CD4-positive, alpha-beta T cell treated with Interferon gamma for 1 hour (primary cell): ENCODE results near the gene HBG1.
"Not testable (repeated sequence)": the region's sequence is repeated elsewhere in the genome, so short reads cannot be mapped to it uniquely, and the experiment has no call there.

ENCODE experiments used
- DNase-seq: peaks from one replicate; pipeline ENCODE4 v3.0.0-alpha.2; 2020

HBG1 gene

DNA sequence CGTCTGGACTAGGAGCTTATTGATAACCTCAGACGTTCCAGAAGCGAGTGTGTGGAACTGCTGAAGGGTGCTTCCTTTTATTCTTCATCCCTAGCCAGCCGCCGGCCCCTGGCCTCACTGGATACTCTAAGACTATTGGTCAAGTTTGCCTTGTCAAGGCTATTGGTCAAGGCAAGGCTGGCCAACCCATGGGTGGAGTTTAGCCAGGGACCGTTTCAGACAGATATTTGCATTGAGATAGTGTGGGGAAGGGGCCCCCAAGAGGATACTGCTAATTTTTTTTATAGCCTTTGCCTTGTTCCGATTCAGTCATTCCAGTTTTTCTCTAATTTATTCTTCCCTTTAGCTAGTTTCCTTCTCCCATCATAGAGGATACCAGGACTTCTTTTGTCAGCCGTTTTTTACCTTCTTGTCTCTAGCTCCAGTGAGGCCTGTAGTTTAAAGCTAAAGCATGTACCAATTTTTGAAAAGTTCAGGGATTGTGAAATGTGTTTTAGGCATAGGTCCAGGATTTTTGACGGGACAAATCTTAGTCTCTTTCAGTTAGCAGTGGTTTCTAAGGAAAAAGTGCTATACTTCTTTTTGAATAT lies at the start of gene HBG1:
HBG1 (minus strand) TSS at position 51 of the 590 bp plus-strand sequence. CDS start 53 bp downstream, outside the sequence.
- not testable (repeated sequence) for DNase-seq

DNA sequence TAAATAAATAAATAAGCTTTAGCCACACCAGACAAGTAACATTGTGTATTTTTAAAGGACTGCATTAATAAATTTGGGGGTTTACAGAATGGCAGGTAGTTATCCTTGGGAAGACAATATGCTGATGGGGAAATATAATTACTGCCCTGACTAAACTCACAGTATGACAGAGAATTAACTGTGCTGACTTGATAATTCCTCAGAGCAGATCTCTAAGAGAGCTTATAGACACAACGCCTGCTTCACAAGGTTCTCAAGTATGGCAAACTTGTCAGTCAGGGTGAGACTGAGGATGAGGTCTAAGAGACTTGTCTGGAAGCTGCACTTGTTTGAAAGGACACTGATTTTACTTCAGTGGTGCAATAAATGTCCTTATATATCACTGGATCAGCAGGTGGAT lies 48.8 kb upstream of the HBG1 start:
- DNase-seq: no peak

DNA sequence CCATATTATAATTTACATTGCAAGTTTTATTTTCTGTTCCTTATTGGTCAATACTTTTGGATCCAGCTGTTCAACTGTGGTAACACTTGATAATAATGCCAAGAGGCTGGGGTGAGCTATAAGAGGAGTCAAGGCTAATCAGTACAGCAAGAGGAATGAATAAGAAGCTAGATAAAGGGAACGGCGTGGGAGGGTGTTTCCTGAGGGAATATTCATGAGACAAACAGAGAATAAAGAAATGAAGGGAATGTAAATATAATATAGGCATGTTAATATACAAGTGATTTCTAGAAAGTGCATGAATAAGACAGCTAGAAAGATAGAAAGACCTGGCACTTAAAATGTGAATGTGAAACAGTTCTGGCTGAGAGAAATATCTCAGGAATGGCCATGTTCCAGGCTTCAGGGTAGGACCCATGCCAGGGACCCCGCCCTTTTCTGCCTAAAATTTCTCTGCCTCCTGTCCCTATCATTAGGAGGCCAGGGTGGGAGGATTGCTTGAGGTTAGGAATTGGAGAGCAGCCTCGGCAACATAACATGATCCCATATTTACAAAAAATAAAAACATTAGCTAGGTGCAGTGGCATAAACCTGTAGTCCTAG lies 48.2 kb upstream of the HBG1 start:
- no peak for DNase-seq

DNA sequence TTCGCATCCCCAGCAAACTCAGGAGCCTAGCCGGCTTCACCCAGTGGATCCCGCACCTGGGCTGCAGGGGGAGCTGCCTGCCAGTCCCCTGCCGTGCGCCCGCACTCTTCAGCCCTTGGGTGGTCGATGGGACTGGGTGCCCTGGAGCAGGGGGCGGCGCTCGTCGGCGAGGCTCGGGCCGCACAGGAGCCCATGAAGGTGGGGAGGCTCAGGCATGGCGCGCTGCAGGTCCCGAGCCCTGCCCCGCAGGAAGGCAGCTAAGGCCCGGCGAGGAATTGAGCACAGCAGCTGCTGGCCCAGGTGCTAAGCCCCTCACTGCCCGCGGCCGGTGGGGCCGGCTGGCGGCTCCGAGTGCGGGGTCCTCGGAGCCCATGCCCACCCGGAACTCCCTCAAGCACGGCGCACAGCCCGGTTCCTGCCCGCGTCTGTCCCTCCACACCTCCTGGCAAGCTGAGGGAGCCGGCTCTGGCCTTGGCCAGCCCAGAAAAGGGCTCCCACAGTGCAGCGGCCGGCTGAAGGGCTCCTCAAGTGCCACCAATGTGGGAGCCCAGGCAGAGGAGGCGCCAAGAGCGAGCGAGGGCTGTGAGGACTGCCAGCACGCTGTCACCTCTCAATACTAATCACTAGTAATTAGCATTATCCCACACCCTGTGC lies 44.8 kb upstream of the HBG1 start:
- DNase-seq: not testable (repeated sequence)

DNA sequence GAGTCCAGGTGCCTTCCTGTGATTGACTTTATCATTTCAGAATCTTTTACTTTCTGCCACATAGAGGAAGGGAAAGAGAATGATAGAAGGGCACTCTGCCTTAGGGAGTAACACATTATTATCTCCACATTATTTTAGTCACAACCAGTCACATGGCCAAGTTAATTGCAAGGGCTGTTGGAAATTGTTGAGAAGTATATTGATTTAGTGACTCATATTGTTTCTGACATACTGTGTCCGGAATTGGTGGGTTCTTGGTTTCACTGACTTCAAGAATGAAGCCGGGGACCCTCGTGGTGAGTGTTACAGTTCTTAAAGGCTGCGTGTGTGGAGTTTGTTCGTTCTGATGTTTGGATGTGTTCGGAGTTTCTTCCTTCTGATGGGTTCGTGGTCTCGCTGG lies 43.4 kb upstream of the HBG1 start:
- no peak for DNase-seq

DNA sequence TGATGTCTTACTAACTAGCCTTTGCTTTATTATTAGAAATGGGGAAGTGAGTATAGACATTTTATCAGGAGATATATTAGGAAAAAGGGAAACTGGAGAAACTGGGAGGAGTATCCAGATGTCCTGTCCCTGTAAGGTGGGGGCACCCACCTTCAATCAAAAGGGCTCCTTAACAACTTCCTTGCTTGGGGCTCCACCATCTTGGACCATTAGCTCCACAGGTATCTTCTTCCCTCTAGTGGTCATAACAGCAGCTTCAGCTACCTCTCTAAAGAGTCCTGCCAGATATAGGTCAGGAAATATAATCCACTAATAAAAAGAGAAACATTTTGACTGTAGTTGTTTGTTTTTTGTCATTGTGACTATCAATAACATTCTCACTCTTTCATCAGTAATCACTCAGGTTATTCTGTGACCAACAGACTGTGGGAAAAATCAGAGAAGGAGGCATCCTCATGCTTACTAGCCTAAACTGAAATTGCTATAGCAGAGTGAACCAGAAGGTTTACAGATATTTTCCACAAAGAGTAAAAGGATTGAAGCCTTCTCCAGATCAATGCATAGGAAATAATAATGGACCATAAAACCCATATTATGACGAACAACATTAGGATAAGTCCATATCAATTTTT lies 41.7 kb upstream of the HBG1 start:
- DNase-seq: no peak

DNA sequence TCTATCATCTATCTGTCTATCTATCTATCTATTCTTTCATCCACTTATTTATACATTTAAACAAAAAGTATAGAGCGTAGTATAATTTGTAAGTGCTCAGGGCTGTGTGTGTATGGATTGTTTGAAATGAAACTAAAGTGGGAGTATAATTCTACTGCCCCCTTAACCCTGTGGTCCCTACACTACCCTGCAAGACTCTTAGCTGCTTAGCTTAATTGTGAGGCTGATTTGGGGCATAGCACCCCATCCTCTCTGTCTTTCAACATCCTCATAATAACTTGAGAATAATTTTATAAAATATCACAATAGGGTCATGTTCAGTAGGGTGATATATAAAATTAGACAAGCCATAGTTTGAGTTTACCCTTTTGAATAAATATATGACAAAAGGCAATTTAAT lies 40.4 kb upstream of the HBG1 start:
- no peak for DNase-seq

DNA sequence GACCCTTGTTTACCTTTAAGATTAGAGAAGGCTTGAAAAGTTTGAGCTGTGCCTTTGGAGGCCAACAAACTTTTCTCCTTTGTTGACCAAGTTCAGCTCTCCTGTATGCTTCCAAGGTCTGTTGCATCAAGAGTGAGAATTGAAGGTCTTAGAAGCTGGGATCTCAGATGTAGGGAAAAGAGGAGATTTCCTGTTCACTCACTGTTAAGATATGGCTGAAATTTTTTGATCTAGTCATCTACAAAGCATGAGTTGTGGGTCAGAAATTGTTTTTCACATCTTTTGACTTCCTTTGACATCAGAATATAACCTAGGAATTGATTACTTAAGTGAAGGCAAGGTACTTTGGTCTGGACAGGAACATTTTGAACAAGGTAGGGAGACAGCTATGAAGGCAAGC lies 40.0 kb upstream of the HBG1 start:
- DNase-seq: no peak

DNA sequence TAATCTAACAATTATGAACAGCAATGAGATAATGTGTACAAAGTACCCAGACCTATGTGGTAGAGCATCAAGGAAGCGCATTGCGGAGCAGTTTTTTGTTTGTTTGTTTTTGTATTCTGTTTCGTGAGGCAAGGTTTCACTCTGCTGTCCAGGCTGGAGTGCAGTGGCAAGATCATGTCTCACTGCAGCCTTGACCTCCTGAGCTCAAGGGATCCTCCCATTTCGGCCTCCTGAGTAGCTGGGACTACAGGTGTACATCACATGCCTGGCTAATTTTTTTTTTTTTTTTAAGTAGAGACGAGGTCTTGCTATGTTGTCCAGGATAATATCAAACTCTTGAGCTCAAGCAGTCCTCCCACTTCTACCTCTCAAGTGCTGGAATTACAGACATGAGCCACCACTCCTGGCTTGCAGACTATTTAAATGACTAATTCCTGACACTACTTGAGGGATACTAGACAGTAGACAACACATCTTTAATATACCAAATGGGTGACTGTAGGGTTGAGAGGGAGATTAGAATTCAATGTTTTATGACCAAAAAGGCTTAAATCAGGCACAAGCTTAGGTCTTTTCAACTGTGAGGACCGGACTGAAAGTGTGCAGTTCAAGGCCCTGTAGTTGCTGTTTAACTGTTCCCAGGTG lies 39.4 kb upstream of the HBG1 start:
- DNase-seq: no peak

DNA sequence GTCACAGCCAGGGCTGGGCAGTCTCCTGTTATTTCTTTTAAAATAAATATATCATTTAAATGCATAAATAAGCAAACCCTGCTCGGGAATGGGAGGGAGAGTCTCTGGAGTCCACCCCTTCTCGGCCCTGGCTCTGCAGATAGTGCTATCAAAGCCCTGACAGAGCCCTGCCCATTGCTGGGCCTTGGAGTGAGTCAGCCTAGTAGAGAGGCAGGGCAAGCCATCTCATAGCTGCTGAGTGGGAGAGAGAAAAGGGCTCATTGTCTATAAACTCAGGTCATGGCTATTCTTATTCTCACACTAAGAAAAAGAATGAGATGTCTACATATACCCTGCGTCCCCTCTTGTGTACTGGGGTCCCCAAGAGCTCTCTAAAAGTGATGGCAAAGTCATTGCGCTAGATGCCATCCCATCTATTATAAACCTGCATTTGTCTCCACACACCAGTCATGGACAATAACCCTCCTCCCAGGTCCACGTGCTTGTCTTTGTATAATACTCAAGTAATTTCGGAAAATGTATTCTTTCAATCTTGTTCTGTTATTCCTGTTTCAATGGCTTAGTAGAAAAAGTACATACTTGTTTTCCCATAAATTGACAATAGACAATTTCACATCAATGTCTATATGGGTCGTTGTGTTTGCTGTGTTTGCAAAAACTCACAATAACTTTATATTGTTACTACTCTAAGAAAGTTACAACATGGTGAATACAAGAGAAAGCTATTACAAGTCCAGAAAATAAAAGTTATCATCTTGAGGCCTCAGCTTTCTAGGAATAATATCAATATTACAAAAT lies 38.6 kb upstream of the HBG1 start:
- DNase-seq: no peak

DNA sequence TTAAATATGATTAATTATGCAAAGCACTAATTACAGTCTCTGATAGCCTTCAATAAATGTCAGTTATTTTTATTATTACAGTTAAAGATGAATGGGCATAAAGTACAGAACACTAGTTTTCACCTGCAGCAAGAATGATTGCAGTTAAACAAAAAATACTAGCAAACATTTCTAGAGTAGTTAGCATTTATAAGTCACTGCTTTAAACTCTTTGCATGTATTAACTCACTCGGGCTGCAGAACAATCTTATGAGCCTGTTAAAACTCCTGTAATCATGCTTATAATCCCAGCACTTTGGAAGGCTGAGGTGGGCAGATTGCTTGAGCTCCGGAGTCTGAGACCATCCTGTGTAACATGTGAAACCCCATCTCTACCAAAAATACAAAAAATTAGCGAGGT lies 37.2 kb upstream of the HBG1 start:
- no peak for DNase-seq

DNA sequence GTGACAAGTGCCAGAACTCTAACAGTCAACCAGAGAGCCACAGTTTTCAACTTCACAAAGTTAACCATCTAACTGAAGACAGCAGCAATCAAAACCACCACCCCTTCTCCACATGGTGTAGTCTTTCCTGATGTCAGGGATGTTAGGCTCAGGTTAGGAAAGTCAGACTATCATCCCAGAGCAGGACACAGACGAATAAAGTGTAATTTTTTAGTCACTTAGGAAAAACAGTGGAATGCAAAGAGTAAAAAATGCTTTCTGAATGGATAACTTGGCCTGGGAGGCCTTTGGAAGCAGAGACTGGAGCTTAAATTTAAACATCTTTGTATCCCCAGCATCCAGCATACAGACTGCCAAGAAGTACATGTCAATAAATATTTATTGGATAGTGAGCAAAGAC lies 36.7 kb upstream of the HBG1 start:
- no peak for DNase-seq

DNA sequence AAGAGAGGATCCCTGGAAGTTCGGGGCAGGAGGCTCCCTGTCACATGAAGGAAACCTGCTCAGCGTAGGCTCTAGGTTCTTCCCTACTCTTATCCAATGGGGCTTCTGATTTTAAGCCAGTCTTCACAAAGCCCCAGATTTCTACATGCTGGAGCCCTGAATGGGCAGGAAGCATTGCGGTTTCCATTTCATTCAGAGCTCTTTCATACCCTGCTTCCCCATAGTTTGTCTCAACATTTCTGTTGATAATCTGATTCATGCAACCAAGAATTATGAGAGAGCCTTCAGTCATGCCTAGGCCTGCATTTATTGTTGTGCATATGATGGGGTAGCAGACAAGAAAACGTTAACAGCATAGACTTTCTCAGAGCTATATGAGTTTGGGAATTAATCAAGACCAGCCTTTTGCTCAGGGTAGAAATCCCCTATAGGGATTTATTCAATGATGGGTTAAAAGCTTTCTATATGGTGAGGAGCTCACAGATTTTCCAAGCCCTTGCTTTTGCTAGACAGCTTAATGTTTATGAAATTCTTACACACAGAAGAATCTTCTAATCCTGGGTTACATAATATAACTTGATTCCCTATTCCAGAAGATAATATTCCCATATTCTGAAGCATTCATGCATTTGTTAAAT lies 36.2 kb upstream of the HBG1 start:
- DNase-seq: no peak

DNA sequence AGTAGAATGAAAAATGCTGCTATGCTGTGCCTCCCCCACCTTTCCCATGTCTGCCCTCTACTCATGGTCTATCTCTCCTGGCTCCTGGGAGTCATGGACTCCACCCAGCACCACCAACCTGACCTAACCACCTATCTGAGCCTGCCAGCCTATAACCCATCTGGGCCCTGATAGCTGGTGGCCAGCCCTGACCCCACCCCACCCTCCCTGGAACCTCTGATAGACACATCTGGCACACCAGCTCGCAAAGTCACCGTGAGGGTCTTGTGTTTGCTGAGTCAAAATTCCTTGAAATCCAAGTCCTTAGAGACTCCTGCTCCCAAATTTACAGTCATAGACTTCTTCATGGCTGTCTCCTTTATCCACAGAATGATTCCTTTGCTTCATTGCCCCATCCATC lies 35.0 kb upstream of the HBG1 start:
- no peak for DNase-seq

DNA sequence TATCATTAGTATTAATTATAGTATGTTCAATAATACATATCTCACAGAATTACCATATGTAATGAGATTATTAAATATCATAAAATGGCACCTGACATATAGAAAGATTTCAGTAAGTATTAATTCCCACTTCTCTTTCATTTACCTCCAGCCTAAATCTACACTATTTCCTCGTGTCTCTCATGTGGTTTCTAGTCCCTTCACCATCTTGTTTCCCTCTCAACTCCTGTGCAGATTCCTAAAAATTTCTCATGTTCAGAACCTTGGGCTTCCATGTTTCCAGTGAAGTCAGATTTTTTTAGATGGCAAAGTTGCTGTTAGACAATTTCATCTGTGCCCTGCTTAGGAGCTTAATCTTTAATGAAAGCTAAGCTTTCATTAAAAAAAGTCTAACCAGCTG lies 34.2 kb upstream of the HBG1 start:
- DNase-seq: no peak

DNA sequence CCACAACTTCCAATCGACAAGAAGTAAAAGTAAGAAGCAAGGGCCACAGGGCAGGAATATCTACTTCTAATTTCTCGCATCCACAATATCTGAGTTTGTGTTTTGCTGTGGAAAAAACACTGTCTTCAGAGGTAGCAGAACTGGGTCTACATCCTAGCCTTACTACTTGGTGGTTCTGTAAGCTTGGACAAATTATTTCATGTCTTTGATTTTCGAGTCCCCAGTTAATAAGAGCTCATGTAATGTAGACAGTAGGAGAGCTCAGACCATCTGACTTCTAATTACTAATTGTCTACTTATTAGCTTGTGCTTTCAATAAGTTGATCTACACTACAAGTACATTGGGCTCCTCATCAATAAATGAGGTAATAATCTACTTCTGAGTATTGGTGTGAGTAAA lies 33.4 kb upstream of the HBG1 start:
- DNase-seq: no peak

DNA sequence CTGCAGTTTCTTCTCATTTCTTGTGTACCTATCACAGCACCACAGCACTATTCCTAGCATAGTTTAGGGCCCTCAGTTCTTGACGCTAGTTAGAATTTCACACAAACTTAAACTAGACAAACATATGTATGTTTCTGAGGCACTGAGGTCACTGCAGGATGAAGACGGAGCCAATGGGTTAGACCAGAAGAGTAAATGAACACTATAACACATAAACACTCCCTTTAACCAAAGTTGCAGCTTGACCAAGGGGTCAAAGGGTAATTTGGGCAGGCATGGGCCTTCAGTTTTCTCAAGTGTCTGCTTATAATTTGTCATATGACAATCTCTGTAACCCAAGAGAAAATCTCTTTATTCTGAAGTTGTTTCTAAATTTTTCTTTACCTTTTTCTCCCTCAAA lies 33.0 kb upstream of the HBG1 start:
- DNase-seq: no peak

DNA sequence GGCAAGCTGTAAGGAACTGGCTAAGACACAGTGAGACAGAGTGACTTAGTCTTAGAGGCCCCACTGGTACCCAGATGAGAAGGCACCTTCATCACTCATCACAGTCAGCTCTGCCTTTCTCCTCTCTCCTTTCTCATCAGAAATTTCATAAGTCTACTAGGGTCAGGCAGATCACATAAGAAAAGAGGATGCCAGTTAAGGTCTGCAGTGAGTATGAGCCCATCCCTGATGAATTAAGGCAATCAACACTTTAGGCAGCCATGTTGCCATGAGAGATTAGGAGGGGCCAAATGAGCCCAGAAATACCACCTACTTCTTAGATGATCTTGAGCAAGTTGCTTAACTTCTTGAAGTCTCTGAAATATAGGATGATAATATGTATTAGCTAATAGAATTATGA lies 31.9 kb upstream of the HBG1 start:
- no peak for DNase-seq

DNA sequence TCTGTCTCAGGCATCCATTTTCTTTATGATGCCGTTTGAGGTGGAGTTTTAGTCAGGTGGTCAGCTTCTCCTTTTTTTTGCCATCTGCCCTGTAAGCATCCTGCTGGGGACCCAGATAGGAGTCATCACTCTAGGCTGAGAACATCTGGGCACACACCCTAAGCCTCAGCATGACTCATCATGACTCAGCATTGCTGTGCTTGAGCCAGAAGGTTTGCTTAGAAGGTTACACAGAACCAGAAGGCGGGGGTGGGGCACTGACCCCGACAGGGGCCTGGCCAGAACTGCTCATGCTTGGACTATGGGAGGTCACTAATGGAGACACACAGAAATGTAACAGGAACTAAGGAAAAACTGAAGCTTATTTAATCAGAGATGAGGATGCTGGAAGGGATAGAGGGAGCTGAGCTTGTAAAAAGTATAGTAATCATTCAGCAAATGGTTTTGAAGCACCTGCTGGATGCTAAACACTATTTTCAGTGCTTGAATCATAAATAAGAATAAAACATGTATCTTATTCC lies 31.0 kb upstream of the HBG1 start:
- peak; percentile 38 for DNase-seq

DNA sequence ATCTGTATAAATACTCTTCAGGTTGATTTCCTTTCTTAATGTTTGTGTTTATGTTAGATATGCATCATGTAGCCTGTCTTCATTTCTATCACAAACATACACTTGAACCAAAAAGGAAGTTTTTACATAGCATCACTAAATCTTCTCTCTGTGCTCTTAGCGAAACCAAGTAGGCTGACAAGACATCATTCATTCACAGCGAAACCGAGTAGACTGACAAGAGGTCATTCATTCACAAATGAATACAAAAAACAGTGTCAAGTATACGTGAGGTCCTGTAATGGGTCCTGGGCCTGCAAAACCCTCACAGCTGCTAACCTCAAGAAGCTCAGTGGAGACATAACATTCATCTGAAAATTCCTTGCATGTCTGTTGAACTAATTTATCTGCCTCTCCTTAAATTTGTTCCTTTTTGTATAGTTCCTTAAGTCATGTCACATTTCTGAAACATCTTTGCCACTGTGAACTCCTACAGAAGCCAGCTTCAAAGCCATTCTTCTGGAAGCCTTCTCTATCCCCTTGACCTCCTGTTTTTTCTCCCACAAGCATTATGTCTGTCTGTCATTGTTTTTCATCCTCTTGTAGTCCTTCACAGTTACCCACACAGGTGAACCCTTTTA lies 29.9 kb upstream of the HBG1 start:
- no peak for DNase-seq

DNA sequence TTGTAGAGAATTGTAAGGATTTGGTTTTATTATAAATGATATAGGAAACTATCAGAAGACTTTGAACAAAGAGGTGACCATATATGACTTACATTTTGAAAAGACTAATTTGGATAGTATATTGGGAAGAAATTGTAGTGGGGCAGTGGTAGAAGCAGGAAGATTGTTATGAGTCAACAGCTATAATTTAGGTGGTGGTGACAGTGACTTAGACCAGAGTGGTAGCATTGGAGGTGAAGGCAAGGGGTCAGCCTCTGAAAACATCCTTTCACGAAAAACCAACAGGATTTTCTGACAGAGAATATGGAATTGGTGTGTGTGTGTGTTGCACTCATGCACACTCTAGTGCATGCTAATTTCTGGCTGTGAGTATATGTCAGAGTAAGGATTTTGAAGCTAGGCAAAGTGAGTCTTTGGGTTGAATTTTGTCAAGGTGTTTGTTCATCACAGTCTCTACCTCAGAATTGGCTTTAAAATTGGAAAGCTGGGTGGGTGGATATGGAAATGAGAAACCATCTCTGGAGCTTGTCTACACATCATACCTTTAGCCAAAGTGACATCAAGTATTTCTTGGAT lies 28.2 kb upstream of the HBG1 start:
- DNase-seq: no peak
